Smooth muscle cell (in vitro differentiated cells): ENCODE measurements around the gene CELF4. TPM values are rescaled to one million over a fixed set of nuclear protein-coding genes. Genes with fewer than 3 reads are reported as not detected.

ENCODE experiments used
- DNase-seq: peaks from one replicate; lab custom pipeline; 2025; ENCODE audit not compliant: unreplicated experiment; lab: John Stamatoyannopoulos, UW
- H2AFZ ChIP-seq: fragments of 200-600 bp; sonication (generic); 2 replicates; pipeline ENCODE4 v1.6.0; 2016; ENCODE audit warnings: antibody characterized with exemption, low read depth, mild to moderate bottlenecking
- H3F3A ChIP-seq: fragments of 200-600 bp; sonication (generic); 2 replicates; pipeline ENCODE4 v1.6.0; 2017; ENCODE audit warnings: antibody characterized with exemption, low read depth
- H3K27ac ChIP-seq: fragments of 200-600 bp; sonication (generic); 2 replicates; pipeline ENCODE4 v1.5.1; 2016; ENCODE audit warnings: low read depth, mild to moderate bottlenecking
- H3K27me3 ChIP-seq: fragments of 200-600 bp; sonication (generic); 2 replicates; pipeline ENCODE4 v1.6.1; 2016; ENCODE audit warnings: low read depth, mild to moderate bottlenecking
- H3K36me3 ChIP-seq: fragments of 200-600 bp; sonication (generic); 2 replicates; pipeline ENCODE4 v1.5.1; 2016; ENCODE audit warnings: low read depth
- H3K4me1 ChIP-seq: fragments of 200-600 bp; sonication (generic); 2 replicates; pipeline ENCODE4 v1.5.1; 2016; ENCODE audit warnings: low read depth
- H3K4me2 ChIP-seq: fragments of 200-600 bp; sonication (generic); 2 replicates; pipeline ENCODE4 v1.6.0; 2016; ENCODE audit warnings: mild to moderate bottlenecking
- H3K4me3 ChIP-seq: fragments of 200-600 bp; sonication (generic); 2 replicates; pipeline ENCODE4 v1.5.1; 2016; ENCODE audit warnings: mild to moderate bottlenecking
- H3K79me2 ChIP-seq: fragments of 200-600 bp; sonication (generic); 2 replicates; pipeline ENCODE4 v1.6.0; 2016; ENCODE audit warnings: low read depth, mild to moderate bottlenecking
- H3K9ac ChIP-seq: fragments of 200-600 bp; sonication (generic); 2 replicates; pipeline ENCODE4 v1.6.0; 2016; ENCODE audit warnings: low read depth
- H3K9me3 ChIP-seq: fragments of 200-600 bp; sonication (generic); replicated peaks from 2 replicates; pipeline ENCODE4 v1.5.1; 2016; ENCODE audit warnings: low read depth
- H4K20me1 ChIP-seq: fragments of 200-600 bp; sonication (generic); 2 replicates; pipeline ENCODE4 v1.6.0; 2016; ENCODE audit warnings: low read depth
- WGBS: methylation state at CpG from one replicate; pipeline ENCODE4 v1.1.7; 2016; ENCODE audit warnings: low lambda C conversion rate; 5-methylcytosine and 5-hydroxymethylcytosine counted together
- polyA plus RNA-seq: library from polyadenylated mRNA; unstranded; fragments of >200 nt; fragmentation: Nextera tagmentation; extraction: Ambion mirVana; gene quantifications from 2 replicates; pipeline ENCODE4 v1.2.1, GENCODE V29; 2016
- total RNA-seq: library from RNA; depleted of rRNA; stranded (reverse); fragments of >200 nt; gene quantifications from 2 replicates; pipeline ENCODE4 v1.2.3, GENCODE V29; 2014
- TF ChIP-seq, protein P1 (sequence below): fragments of 200-600 bp; sonication (generic); IDR thresholded peaks from 2 replicates; pipeline ENCODE4 v1.5.1; 2017; ENCODE audit warnings: borderline replicate concordance, mild to moderate bottlenecking, antibody characterized with exemption; ENCODE audit not compliant: insufficient read depth, poor library complexity, severe bottlenecking

Gene CELF4
- total and polyA plus RNA-seq, 2 experiments from 2014 or later: 0.40 TPM; not detected in 1

DNA sequence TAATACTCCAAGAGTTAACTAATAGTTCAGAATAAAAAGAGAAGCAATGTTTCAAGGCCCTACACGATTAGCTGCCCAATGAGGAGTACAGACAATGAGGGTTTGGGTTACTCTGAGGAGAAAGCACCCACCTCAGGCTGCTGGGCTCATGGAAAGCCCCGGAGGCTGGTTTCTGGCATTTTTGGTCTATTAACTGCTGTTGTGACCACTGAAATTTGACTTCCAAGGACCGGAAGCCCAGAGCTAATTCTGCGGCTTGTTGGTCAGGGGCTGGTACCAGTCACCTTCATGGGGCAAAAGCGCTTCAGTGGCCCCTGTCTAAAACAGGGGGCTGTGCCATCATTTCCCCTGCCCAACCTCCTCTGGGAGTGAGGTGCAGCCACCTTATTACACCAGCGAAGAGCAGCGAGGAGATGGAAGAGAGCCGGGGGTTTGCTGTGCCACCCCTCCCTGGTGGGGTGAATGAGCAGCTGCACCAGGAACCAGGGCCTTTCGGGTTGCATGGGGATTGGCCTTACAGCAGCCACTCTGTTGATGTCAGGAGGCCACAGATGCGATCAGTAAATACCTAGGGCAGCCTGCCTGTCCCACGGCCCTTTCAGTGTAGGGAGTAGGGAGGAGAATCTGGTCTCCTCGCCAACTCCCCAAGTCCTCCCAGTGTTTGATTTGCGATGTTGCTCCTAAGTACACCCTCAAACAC lies 131.3 kb downstream of the CELF4 start:
- Histone ChIP-seq H3K27ac (no peak overlapping the region), H3K36me3 (no peaks in the 10 kb centered on the region), H3K4me3 (no peak overlapping the region), H3K9ac (no peak overlapping the region), H3K4me1 (no peaks in the 10 kb centered on the region), H3K9me3 (no peaks in the 10 kb centered on the region), H3K79me2 (no peaks in the 10 kb centered on the region), H4K20me1 (no peaks in the 10 kb centered on the region), H2AFZ (no peak overlapping the region), H3K27me3 (peaks cover 71% of the 10 kb centered on the region), H3F3A (no peaks in the 10 kb centered on the region), H3K4me2 (no peak overlapping the region)
- WGBS: 91% methylated on average over 13 of the region's 13 CpGs
- TF ChIP-seq, protein P1, sequence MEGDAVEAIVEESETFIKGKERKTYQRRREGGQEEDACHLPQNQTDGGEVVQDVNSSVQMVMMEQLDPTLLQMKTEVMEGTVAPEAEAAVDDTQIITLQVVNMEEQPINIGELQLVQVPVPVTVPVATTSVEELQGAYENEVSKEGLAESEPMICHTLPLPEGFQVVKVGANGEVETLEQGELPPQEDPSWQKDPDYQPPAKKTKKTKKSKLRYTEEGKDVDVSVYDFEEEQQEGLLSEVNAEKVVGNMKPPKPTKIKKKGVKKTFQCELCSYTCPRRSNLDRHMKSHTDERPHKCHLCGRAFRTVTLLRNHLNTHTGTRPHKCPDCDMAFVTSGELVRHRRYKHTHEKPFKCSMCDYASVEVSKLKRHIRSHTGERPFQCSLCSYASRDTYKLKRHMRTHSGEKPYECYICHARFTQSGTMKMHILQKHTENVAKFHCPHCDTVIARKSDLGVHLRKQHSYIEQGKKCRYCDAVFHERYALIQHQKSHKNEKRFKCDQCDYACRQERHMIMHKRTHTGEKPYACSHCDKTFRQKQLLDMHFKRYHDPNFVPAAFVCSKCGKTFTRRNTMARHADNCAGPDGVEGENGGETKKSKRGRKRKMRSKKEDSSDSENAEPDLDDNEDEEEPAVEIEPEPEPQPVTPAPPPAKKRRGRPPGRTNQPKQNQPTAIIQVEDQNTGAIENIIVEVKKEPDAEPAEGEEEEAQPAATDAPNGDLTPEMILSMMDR: no peak
- DNase-seq: no peak

DNA sequence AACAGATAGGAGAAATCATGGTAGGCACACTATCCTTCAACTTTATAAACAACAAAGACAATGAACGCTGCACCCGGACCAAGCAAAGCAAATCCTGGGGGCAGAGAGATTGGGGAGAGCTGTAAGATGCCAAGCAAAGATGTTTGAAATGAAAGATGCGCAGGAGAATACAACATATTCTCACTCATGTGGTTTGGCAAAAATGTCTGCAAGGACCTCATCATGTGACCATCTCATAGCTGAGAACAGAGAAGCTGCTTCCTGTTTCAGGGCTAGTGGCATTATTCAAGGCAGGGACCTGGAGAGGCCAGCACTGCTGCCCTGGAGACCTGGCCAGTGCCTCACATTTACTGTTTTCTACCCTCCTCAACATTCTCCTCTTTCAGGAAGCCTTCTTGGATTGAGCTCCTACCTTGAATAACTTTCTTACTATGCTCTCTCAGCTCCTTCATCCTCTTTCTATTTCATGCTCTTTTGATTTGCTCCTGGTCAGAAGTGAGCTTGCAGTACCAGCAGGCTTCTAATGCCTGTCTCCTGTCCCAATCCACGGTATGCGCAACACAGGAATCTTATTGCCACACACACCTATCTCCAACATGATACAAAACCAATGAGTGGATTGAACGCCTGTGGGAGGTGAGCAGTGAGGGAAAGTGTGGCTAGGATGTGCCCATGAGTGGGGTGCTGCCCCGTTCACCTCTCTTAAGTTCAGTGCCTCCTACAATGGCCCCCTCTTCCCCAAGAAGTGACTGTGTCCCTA lies 133.0 kb downstream of the CELF4 start:
- WGBS: 95% methylated on average over 7 of the region's 7 CpGs
- Histone ChIP-seq H3K4me1 (no peaks in the 10 kb centered on the region), H3K4me2 (no peak overlapping the region), H3K9ac (no peak overlapping the region), H3K9me3 (no peaks in the 10 kb centered on the region), H2AFZ (no peak overlapping the region), H3F3A (no peaks in the 10 kb centered on the region), H3K27me3 (peaks cover 62% of the 10 kb centered on the region), H3K79me2 (no peaks in the 10 kb centered on the region), H3K36me3 (no peaks in the 10 kb centered on the region), H3K4me3 (no peak overlapping the region), H4K20me1 (no peaks in the 10 kb centered on the region), H3K27ac (no peak overlapping the region)
- TF ChIP-seq, protein P1: no peak
- DNase-seq: no peak

DNA sequence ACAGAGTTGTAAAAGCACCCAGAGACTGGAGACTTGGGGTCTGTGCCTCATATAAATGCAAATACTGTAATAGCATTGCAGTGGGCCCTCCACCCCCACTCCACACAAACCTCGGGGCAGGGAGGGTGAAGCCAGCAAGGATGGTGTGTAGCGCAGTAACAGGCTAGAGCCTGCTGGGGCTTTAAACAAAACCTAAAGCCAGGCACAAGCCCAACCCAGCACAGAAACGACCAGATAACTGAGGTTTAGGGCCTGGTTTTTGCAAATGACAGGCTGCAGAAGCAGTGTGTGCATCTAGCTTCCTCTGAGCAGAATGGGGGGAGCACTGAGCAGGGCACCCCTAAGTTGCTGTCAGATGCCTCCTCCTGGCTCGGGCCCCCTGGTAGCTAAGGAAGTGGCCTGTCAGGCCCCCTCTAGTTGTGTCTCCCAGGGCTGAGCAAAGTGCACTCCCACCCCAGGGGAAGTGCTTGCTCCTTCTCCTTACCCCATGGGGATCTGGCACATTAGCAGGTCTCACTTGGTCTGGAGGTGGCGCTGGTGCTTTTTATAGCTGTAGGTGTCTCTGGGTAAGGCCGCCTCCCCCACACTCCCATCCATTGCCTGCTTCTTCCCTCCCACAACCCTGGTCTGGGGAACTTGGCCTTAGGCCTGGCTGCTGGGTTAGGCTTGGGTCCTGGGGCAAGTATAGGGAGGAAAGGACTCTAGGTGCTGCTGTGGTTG lies 135.1 kb downstream of the CELF4 start:
- Histone ChIP-seq H3K4me3 (no peak overlapping the region), H3K9ac (no peak overlapping the region), H3K27ac (no peak overlapping the region), H2AFZ (no peak overlapping the region), H3K4me1 (no peaks in the 10 kb centered on the region), H3K4me2 (no peak overlapping the region), H3K79me2 (no peaks in the 10 kb centered on the region), H3K9me3 (no peaks in the 10 kb centered on the region), H3F3A (no peaks in the 10 kb centered on the region), H3K27me3 (peaks cover 41% of the 10 kb centered on the region), H3K36me3 (no peaks in the 10 kb centered on the region), H4K20me1 (no peaks in the 10 kb centered on the region)
- WGBS: 58% methylated on average over 6 of the region's 6 CpGs
- no peak for DNase-seq
- TF ChIP-seq, protein P1: no peak
